H9 (cell line): ENCODE results near the gene SCP2. TPM values are rescaled to one million over a fixed set of nuclear protein-coding genes. Genes with fewer than 3 reads are reported as not detected.

Experiments
- DNase-seq: peaks from one replicate; pipeline ENCODE4 v3.0.0-alpha.2; 2017
- H2AFZ ChIP-seq: one replicate; pipeline ENCODE4 v1.6.1; 2013; ENCODE audit warnings: mild to moderate bottlenecking, low read length, control low read depth, moderate library complexity
- H2AK5ac ChIP-seq: 2 replicates; pipeline ENCODE4 v1.6.1; 2013; ENCODE audit warnings: low read length, control low read depth, mixed read lengths; ENCODE audit not compliant: insufficient read length
- H2BK120ac ChIP-seq: one replicate; pipeline ENCODE4 v1.6.1; 2013; ENCODE audit warnings: low read depth, mild to moderate bottlenecking, low read length, control low read depth, inconsistent platforms; ENCODE audit not compliant: poor library complexity, severe bottlenecking
- H2BK12ac ChIP-seq: 2 replicates; pipeline ENCODE4 v1.6.1; 2013; ENCODE audit warnings: low read length, control low read depth, mixed read lengths, low read depth; ENCODE audit not compliant: insufficient read length
- H2BK15ac ChIP-seq: 2 replicates; pipeline ENCODE4 v1.6.1; 2013; ENCODE audit warnings: low read depth, low read length, control low read depth
- H2BK20ac ChIP-seq: one replicate; pipeline ENCODE4 v1.6.1; 2013; ENCODE audit warnings: low read depth, mild to moderate bottlenecking, low read length, control low read depth, inconsistent platforms; ENCODE audit not compliant: poor library complexity, severe bottlenecking
- H2BK5ac ChIP-seq: 2 replicates; pipeline ENCODE4 v1.6.1; 2013; ENCODE audit warnings: low read length, control low read depth, mixed read lengths; ENCODE audit not compliant: insufficient read length
- H3K14ac ChIP-seq: 2 replicates; pipeline ENCODE4 v1.6.1; 2013; ENCODE audit warnings: low read length, control low read depth; ENCODE audit not compliant: insufficient read depth
- H3K18ac ChIP-seq: 2 replicates; pipeline ENCODE4 v1.6.1; 2013; ENCODE audit warnings: low read depth, mild to moderate bottlenecking, mixed read lengths, low read length, control low read depth; ENCODE audit not compliant: insufficient read length
- H3K23ac ChIP-seq: 2 replicates; pipeline ENCODE4 v1.6.1; 2013; ENCODE audit warnings: low read length, control low read depth, mixed read lengths, low read depth; ENCODE audit not compliant: insufficient read length
- H3K23me2 ChIP-seq: 2 replicates; pipeline ENCODE4 v1.6.1; 2013; ENCODE audit warnings: low read depth, mild to moderate bottlenecking, mixed read lengths, low read length, control low read depth; ENCODE audit not compliant: insufficient read length, poor library complexity, severe bottlenecking
- H3K27ac ChIP-seq: 2 replicates; pipeline ENCODE4 v1.5.1; 2013; ENCODE audit warnings: low read length, control low read depth, mixed read lengths, low read depth; ENCODE audit not compliant: insufficient read length
- H3K27me3 ChIP-seq: 2 replicates; pipeline ENCODE4 v1.6.1; 2013; ENCODE audit warnings: low read length, control low read depth, inconsistent platforms; ENCODE audit not compliant: insufficient read depth
- H3K4ac ChIP-seq: 2 replicates; pipeline ENCODE4 v1.6.1; 2013; ENCODE audit warnings: low read depth, mild to moderate bottlenecking, control low read depth, inconsistent platforms, low read length, moderate library complexity
- H3K4me1 ChIP-seq: 2 replicates; pipeline ENCODE4 v1.6.1; 2013; ENCODE audit warnings: low read length, control low read depth, inconsistent platforms; ENCODE audit not compliant: insufficient read depth
- H3K4me2 ChIP-seq: 2 replicates; pipeline ENCODE4 v1.6.1; 2013; ENCODE audit warnings: low read length, control low read depth, mixed read lengths; ENCODE audit not compliant: insufficient read length, insufficient read depth
- H3K56ac ChIP-seq: 2 replicates; pipeline ENCODE4 v1.6.1; 2013; ENCODE audit warnings: low read depth, mild to moderate bottlenecking, mixed read lengths, low read length, control low read depth; ENCODE audit not compliant: insufficient read length
- H3K79me1 ChIP-seq: 2 replicates; pipeline ENCODE4 v1.6.1; 2013; ENCODE audit warnings: low read depth, mild to moderate bottlenecking, moderate library complexity, low read length, control low read depth, inconsistent platforms; ENCODE audit not compliant: insufficient read depth, poor library complexity, severe bottlenecking
- H3K79me2 ChIP-seq: 2 replicates; pipeline ENCODE4 v1.6.1; 2013; ENCODE audit warnings: low read length, control low read depth, inconsistent platforms; ENCODE audit not compliant: insufficient read depth
- H3K9ac ChIP-seq: 2 replicates; pipeline ENCODE4 v1.6.1; 2013; ENCODE audit warnings: low read length, control low read depth, mixed read lengths; ENCODE audit not compliant: insufficient read length; ENCODE audit errors: extremely low read depth
- H3K9me3 ChIP-seq: one replicate; pipeline ENCODE4 v1.6.1; 2013; ENCODE audit warnings: low read depth, low read length, inconsistent platforms; ENCODE audit not compliant: control insufficient read depth
- H3T11ph ChIP-seq: one replicate; pipeline ENCODE4 v1.6.1; 2013; ENCODE audit warnings: mild to moderate bottlenecking, low read length, control low read depth, inconsistent platforms
- H4K20me1 ChIP-seq: one replicate; pipeline ENCODE4 v1.6.1; 2013; ENCODE audit not compliant: control insufficient read depth, insufficient read length, insufficient read depth
- H4K5ac ChIP-seq: 2 replicates; pipeline ENCODE4 v1.6.1; 2013; ENCODE audit warnings: low read depth, mild to moderate bottlenecking, mixed read lengths, low read length, control low read depth; ENCODE audit not compliant: insufficient read length
- H4K8ac ChIP-seq: replicated peaks from 2 replicates; pipeline ENCODE4 v1.6.1; 2013; ENCODE audit warnings: low read length, control low read depth, mixed read lengths, low read depth; ENCODE audit not compliant: insufficient read length
- H4K91ac ChIP-seq: 2 replicates; pipeline ENCODE4 v1.6.1; 2013; ENCODE audit warnings: low read depth, mild to moderate bottlenecking, moderate library complexity, mixed read lengths, low read length, control low read depth; ENCODE audit not compliant: insufficient read length
- H3K27ac Mint-ChIP-seq, 3 experiments: 2 replicates in 2 of 3; 3 replicates in 1 of 3; pipeline ENCODE4 v1.8.0; 2020 to 2021; ENCODE audit warnings: mixed read lengths in 3 of 3, mild to moderate bottlenecking in 1 of 3, moderate library complexity in 1 of 3
- H3K27me3 Mint-ChIP-seq: 2 replicates; pipeline ENCODE4 v1.8.0; 2021; ENCODE audit warnings: low read depth, mild to moderate bottlenecking, moderate library complexity, mixed read lengths
- H3K36me3 Mint-ChIP-seq, 3 experiments: 2 replicates in 2 of 3; 3 replicates in 1 of 3; pipeline ENCODE4 v1.8.0; 2020 to 2021; ENCODE audit warnings: low read depth in 3 of 3, mixed read lengths in 3 of 3; ENCODE audit not compliant: insufficient read depth in 1 of 3
- H3K4me1 Mint-ChIP-seq, 2 experiments: 2 replicates each; pipeline ENCODE4 v1.8.0; 2020; ENCODE audit warnings: mixed read lengths in 2 of 2
- H3K4me3 Mint-ChIP-seq, 2 experiments: 2 replicates in 1 of 2; 3 replicates in 1 of 2; pipeline ENCODE4 v1.8.0; 2020 to 2021; ENCODE audit warnings: mild to moderate bottlenecking in 2 of 2, mixed read lengths in 2 of 2, moderate library complexity in 1 of 2
- H3K9me3 Mint-ChIP-seq, 2 experiments: 2 replicates in 1 of 2; 3 replicates in 1 of 2; pipeline ENCODE4 v1.8.0; 2020; ENCODE audit warnings: mild to moderate bottlenecking in 2 of 2, mixed read lengths in 2 of 2, moderate library complexity in 1 of 2
- WGBS: extraction: QIAGEN DNeasy Blood & Tissue Kit; methylation state at CpG from one replicate; pipeline ENCODE4 v1.1.7; 2013; ENCODE audit warnings: missing lambda C conversion rate, low lambda C conversion rate, mixed read lengths; ENCODE audit not compliant: insufficient read length; ENCODE audit errors: extremely low coverage; 5-methylcytosine and 5-hydroxymethylcytosine counted together
- total RNA-seq: library from RNA; stranded (reverse); gene quantifications from 2 replicates; pipeline ENCODE4 v1.2.1, GENCODE V29; 2021
- TF ChIP-seq, protein P1 (sequence below): fragments of 200-600 bp; sonication (generic); conservative IDR thresholded peaks from 3 replicates; pipeline ENCODE4 v1.8.0; 2021; ENCODE audit warnings: antibody characterized with exemption, mild to moderate bottlenecking

The SCP2 gene
- total RNA-seq, 1 experiment from 2014 or later, result 48.8 TPM

DNA sequence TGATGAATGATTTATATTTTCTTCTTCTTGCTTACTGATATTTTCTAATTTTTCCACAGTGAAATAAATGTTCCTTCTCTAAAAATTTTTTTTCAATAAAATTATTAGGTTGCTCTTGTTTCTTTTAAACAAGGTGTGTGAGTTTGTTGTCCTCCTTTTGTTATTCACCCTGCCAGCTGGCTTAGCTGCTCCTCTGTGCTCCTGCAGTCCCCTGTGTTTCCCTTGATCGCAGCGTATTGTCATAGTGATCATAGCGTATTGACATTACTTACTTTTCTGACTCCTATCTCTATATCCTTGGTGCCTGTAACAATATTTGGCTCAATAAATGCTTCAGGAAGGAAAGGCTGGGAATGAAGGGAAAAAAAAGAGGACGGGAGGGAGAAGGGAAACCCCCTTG is 110.1 kb downstream of the SCP2 start:
- Histone ChIP-seq H3K27ac (no peak overlapping the region), H2BK5ac (no peak overlapping the region), H2BK15ac (no peak overlapping the region), H4K20me1 (no peaks in the 10 kb centered on the region), H3T11ph (no peak overlapping the region), H3K4me1 (no peaks in the 10 kb centered on the region), H4K8ac (no peak overlapping the region), H3K27me3 (no peaks in the 10 kb centered on the region), H2BK20ac (no peak overlapping the region), H3K14ac (no peak overlapping the region), H3K23me2 (no peaks in the 10 kb centered on the region), H4K5ac (no peak overlapping the region), H2AK5ac (no peak overlapping the region), H3K9me3 (no peaks in the 10 kb centered on the region), H3K9ac (no peak overlapping the region), H3K4me2 (no peak overlapping the region), H2AFZ (no peak overlapping the region), H2BK120ac (no peak overlapping the region), H3K18ac (no peak overlapping the region), H3K4ac (no peak overlapping the region), H4K91ac (no peak overlapping the region), H2BK12ac (no peak overlapping the region), H3K79me1 (no peaks in the 10 kb centered on the region), H3K79me2 (no peaks in the 10 kb centered on the region), H3K23ac (no peak overlapping the region), H3K56ac (no peak overlapping the region)
- Mint-ChIP-seq H3K27ac (peak overlapping the region in 1 of 3 experiments; percentile 76; a peak in 2 of 7 replicates), H3K27me3 (no peaks in the 10 kb centered on the region), H3K36me3 (peaks cover 0 to 6% (median 5%) of the 10 kb centered on the region in 3 experiments; a peak in 4 of 7 replicates), H3K4me1 (peaks cover 5 to 8% of the 10 kb centered on the region in 2 experiments), H3K9me3 (no peaks in the 10 kb centered on the region), H3K4me3 (no peak overlapping the region)
- DNase-seq, result peak; percentile 38
- TF ChIP-seq, protein P1, sequence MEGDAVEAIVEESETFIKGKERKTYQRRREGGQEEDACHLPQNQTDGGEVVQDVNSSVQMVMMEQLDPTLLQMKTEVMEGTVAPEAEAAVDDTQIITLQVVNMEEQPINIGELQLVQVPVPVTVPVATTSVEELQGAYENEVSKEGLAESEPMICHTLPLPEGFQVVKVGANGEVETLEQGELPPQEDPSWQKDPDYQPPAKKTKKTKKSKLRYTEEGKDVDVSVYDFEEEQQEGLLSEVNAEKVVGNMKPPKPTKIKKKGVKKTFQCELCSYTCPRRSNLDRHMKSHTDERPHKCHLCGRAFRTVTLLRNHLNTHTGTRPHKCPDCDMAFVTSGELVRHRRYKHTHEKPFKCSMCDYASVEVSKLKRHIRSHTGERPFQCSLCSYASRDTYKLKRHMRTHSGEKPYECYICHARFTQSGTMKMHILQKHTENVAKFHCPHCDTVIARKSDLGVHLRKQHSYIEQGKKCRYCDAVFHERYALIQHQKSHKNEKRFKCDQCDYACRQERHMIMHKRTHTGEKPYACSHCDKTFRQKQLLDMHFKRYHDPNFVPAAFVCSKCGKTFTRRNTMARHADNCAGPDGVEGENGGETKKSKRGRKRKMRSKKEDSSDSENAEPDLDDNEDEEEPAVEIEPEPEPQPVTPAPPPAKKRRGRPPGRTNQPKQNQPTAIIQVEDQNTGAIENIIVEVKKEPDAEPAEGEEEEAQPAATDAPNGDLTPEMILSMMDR, result no peak
- WGBS, result no CpG with 5 or more reads among the region's 4 CpGs
